Measurements from ENCODE around the gene AP5Z1.

DNA sequence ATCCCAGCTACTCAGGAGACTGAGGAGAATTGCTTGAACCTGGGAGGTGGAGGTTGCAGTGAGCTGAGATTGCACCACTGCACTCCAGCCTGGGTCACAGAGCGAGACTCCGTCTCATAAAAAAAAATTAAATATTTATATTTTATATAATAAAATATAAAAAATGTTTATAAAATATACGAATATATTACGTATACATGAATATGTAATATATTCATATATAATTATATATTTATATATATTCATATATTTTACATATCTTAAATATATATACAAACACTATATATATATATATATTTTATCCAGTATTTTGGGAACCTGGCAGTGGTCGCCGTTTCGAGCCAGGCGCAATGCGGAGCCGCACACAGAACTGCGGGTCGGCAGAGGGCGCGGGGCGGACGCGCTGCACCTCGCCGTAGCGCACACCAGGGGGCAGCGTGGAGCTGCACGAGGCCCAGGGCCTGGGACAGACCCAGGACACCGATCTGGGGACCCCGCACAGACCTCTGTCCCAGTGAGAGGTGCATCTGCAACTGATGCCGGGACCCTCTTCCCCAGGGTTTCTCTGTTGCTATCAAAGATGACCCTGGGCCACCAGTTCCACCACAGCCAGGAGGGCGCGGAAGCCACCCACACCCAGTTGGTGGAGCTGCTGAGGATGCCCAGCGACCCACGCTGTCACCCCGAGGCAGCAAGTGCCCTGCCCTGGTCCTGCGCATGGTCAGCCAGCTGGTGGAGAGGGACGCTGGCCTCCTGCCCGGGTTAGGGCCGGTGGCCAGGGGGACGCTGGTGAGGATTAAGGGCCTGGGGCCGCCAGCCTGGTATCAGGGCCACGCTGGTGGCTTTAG is 22.7 kb downstream of the AP5Z1 start:
- TF ChIP-seq, protein P1, sequence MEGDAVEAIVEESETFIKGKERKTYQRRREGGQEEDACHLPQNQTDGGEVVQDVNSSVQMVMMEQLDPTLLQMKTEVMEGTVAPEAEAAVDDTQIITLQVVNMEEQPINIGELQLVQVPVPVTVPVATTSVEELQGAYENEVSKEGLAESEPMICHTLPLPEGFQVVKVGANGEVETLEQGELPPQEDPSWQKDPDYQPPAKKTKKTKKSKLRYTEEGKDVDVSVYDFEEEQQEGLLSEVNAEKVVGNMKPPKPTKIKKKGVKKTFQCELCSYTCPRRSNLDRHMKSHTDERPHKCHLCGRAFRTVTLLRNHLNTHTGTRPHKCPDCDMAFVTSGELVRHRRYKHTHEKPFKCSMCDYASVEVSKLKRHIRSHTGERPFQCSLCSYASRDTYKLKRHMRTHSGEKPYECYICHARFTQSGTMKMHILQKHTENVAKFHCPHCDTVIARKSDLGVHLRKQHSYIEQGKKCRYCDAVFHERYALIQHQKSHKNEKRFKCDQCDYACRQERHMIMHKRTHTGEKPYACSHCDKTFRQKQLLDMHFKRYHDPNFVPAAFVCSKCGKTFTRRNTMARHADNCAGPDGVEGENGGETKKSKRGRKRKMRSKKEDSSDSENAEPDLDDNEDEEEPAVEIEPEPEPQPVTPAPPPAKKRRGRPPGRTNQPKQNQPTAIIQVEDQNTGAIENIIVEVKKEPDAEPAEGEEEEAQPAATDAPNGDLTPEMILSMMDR (IDR thresholded peaks at IDR 0.05): peak; percentile 95
- no peak for TF ChIP-seq ZFX (IDR thresholded peaks at IDR 0.05; ENCODE audit: borderline replicate concordance)
